Gastroesophageal sphincter (tissue), 3 donors: ENCODE measurements around the gene MDH2.

Experiments
- CTCF ChIP-seq, 4 experiments: fragments of 200-600 bp in 2 of 4; fragments of 450-650 bp in 2 of 4; sonication (generic) in 1 of 4; IDR thresholded peaks; one replicate each; pipeline ENCODE4 v1.5.1; 2017 to 2019; ENCODE audit warnings: antibody characterized with exemption in 4 of 4, mild to moderate bottlenecking in 2 of 4, moderate library complexity in 2 of 4
- EP300 ChIP-seq: sonication (generic); formaldehyde crosslinking; IDR thresholded peaks from one replicate; pipeline ENCODE4 v1.6.1; 2017; ENCODE audit warnings: antibody characterized with exemption, mild to moderate bottlenecking
- POLR2A ChIP-seq, 2 donors: fragments of 450-650 bp; IDR thresholded peaks; one replicate each; pipeline ENCODE4 v1.6.1; 2017; ENCODE audit warnings: antibody characterized with exemption in 2 of 2, mild to moderate bottlenecking in 2 of 2, moderate library complexity in 1 of 2

DNA sequence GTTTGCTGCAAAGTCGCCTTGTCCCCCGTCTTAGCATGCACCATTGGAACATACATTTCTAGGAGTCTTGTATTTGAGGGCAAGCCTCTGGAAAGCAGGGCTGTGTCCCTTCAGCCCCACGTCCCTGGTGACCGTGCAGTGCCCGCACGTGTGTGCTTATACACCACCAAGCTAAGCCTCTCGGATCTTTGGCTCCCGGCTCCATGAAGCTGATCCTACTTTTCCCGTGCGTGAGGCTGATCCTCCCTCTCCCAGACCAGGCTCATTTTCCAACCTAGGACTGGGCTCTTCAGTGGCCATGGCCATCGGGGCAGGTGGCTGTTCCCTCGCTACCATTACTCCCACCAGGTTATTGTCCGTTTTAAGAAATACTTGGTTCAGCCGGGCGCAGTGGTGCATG is 14.3 kb downstream of the MDH2 start:
- no peak for TF ChIP-seq CTCF (IDR thresholded peaks at IDR 0.05)
- TF ChIP-seq POLR2A (IDR thresholded peaks at IDR 0.05) = no peak
- TF ChIP-seq EP300 = no peak
